ENCODE measurements around the gene ECHDC1. TPM values are rescaled to one million over a fixed set of nuclear protein-coding genes. Genes with fewer than 3 reads are reported as not detected.

The ECHDC1 gene
- total RNA-seq, 1 donor: 77.3 TPM

DNA sequence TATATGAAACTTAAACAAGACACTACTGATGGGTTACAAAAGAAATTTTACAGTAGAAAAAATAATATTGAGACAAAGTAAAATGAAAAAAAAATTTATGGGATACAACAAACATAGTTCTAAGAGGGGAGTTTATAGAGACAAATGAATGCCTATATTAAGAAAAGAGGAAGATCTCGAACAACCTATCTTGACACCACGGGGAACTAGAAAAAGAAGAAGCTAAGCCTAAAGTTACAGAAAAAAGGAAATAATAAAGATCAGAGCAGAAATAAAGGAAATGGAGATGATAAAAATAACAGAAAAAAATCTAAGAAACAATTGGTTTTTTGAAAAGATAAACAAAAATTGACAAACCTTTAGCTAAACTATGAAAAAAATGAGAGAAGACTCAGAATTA lies 9.1 kb upstream of the ECHDC1 start:
- H3K4me3 ChIP-seq (ENCODE audit: low read depth, low read length): no peak overlapping the region
- no peak for DNase-seq (ENCODE audit: low read depth)
- TF ChIP-seq, protein P1, sequence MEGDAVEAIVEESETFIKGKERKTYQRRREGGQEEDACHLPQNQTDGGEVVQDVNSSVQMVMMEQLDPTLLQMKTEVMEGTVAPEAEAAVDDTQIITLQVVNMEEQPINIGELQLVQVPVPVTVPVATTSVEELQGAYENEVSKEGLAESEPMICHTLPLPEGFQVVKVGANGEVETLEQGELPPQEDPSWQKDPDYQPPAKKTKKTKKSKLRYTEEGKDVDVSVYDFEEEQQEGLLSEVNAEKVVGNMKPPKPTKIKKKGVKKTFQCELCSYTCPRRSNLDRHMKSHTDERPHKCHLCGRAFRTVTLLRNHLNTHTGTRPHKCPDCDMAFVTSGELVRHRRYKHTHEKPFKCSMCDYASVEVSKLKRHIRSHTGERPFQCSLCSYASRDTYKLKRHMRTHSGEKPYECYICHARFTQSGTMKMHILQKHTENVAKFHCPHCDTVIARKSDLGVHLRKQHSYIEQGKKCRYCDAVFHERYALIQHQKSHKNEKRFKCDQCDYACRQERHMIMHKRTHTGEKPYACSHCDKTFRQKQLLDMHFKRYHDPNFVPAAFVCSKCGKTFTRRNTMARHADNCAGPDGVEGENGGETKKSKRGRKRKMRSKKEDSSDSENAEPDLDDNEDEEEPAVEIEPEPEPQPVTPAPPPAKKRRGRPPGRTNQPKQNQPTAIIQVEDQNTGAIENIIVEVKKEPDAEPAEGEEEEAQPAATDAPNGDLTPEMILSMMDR (IDR thresholded peaks at IDR 0.05; ENCODE audit: insufficient read depth, low read depth, low read length): no peak

DNA sequence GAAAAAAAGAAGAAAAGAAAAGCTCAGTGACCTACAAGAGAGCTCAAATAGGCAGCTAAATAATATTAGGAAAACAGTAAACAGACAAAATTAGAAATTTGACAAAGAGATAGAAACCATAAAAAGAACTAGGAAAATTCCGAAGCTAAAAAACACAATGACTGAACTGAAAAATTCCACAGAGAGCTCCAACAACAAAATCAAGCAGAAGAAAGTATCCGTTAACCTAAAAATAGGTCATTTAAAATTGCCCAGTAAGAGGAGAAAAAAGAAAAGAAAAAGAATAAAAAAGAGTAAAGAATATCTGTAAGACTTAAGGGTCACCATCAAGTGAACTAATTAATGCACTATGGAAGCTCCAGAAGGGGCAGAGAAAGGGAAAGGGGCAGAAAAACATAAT lies 6.6 kb upstream of the ECHDC1 start:
- no peak overlapping the region for H3K4me3 ChIP-seq (ENCODE audit: low read depth, low read length)
- TF ChIP-seq, protein P1 (IDR thresholded peaks at IDR 0.05; ENCODE audit: insufficient read depth, low read depth, low read length): no peak
- no peak for DNase-seq (ENCODE audit: low read depth)

DNA sequence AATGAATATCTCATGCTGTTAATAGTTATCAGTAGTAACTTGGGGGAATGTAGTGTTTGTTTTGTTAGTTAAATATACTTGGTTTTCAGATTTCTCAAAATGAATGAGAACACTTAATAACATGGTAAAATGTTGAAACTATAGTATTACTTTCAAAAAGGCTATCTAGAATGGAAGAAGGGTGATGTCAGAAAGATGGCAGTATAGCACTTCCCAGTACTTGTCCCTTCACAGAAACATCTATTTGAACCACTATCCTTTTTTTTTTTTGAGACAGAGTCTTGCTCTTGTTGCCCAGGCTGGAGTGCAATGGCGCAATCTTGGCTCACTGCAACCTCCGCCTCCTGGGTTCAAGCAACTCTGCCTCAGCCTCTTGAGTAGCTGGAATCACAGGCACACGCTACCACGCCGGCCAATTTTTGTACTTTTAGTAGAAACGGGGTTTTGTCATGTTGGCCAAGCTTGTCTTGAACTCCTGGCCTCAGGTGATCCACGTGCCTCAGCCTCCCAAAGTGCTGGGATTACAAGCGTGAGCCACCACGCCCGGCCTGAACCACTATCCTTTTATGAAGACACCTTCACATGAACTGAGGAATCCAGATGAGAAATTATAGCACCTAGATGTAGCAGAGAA lies 4.7 kb upstream of the ECHDC1 start:
- TF ChIP-seq, protein P1 (IDR thresholded peaks at IDR 0.05; ENCODE audit: insufficient read depth, low read depth, low read length): no peak
- no peak overlapping the region for H3K4me3 ChIP-seq (ENCODE audit: low read depth, low read length)
- DNase-seq (ENCODE audit: low read depth): no peak

DNA sequence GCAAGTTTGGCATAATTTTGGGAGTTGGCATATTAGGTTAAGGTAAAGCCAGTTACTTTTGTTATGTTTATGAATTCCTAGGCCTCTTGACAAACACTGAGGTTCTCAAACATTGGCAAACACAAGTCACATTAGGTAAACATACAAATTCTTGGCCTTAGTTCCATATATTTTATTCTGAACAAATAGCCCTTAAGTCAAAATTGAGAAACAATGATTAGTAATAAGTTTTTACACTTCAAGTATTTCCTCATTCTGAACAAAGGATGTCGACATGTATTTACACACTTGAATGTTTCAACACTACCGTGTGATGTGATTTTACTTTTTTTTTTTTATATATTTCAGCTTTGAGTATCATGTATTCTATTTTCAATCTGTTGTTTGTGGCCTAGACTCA lies 3.8 kb upstream of the ECHDC1 start:
- DNase-seq (ENCODE audit: low read depth): peak; percentile 80
- TF ChIP-seq, protein P1 (IDR thresholded peaks at IDR 0.05; ENCODE audit: insufficient read depth, low read depth, low read length): no peak
- H3K4me3 ChIP-seq (ENCODE audit: low read depth, low read length): no peak overlapping the region

DNA sequence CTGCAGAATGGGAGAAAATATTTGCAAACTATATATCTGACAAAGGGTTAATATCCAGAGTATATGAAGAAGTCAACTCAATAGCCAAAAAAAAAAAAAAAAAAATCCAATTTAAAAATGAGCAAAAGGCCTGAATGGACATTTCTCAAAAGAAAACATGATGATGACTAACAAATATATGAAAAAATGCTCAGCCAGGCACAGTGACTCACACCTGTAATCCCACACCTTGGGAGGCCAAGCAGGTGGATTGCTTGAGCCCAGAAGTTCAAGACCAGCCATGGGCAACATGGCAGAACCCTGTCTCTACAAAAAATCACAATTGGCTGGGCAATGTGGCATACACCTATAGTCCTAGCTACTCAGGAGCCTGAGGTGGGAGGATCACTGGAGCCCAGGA lies 2.1 kb upstream of the ECHDC1 start:
- TF ChIP-seq, protein P1 (IDR thresholded peaks at IDR 0.05; ENCODE audit: insufficient read depth, low read depth, low read length): no peak
- no peak for DNase-seq (ENCODE audit: low read depth)
- H3K4me3 ChIP-seq (ENCODE audit: low read depth, low read length): no peak overlapping the region

DNA sequence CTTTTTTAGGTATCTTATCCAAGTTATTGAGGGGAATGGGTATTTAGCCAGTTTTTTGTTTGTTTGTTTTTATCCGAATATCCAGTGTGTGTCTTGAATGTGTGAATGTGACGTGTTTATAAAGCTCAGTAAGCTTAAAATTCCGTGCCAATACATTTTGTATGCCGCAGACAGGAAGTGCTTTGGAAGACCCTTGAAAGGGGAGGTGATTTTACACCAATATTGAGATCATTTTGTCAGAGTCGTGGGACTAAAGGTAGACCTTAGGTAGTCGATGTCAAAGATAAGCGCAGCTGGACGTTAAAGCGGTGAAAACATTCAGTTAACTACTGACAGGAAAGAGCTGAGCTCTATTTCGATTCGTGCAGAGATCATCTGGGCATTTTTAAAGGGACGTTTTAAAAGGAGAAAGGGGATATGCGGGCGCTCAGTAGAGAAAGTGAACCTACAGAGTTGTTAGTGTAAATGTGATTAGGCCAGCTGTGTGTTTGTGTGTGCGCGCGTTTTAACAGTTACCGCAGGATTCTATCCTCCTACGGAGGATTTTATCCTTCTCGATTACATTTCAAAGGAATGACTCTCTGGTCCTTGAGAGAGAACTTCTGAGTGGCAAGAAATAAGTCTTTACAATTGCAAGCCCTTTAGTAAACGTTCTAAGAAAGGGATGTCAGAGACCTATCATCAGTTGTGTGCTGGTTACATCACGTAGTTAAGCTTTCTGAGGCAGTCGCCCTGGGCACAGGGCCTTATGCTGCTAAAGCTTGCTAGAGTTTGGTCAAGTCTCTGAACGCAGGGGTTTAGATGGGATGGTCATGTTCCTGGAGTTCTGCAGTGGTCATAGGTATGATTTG lies 625 bp upstream of the ECHDC1 start:
- TF ChIP-seq, protein P1 (IDR thresholded peaks at IDR 0.05; ENCODE audit: insufficient read depth, low read depth, low read length): no peak
- peak; percentile 60 for DNase-seq (ENCODE audit: low read depth)
- H3K4me3 ChIP-seq (ENCODE audit: low read depth, low read length): peak overlapping the region; percentile 68

Data from fibroblast of villous mesenchyme (primary cell).